Caco-2 (cell line): ENCODE measurements around the gene ELP2. TPM values are rescaled to one million over a fixed set of nuclear protein-coding genes. Genes with fewer than 3 reads are reported as not detected.

Experiments
- BruUV-seq: library from RNA; stranded (reverse); fragments of 400-500 nt; replicated peaks from 2 replicates; lab custom pipeline; 2021; lab: Mats Ljungman, UMichigan
- CTCF ChIA-PET: fragments of 300-600 bp; sonication (Branson Sonifier 250); formaldehyde crosslinking; loops from one replicate; lab custom pipeline; 2022; ENCODE audit warnings: antibody characterized with exemption; lab: Charles Lee
- POLR2A ChIA-PET: fragments of 300-600 bp; sonication (Branson Sonifier 250); formaldehyde crosslinking; loops from one replicate; lab custom pipeline; 2022; ENCODE audit warnings: antibody characterized with exemption; lab: Charles Lee
- DNase-seq, 2 experiments: peaks; one replicate each; pipeline versions ENCODE4 v3.0.0 to v3.0.0-alpha.2; 2020 to 2022
- H3K27me3 ChIP-seq: replicated peaks from 2 replicates; pipeline ENCODE4 v1.6.0; 2011; ENCODE audit warnings: low read length; ENCODE audit not compliant: control insufficient read depth, insufficient read depth
- H3K36me3 ChIP-seq: 2 replicates; pipeline ENCODE4 v1.5.1; 2011; ENCODE audit warnings: low read length; ENCODE audit not compliant: control insufficient read depth, insufficient read depth
- H3K4me1 ChIP-seq: fragments of 250-450 bp; sonication (Bioruptor Pico); 2 replicates; pipeline ENCODE4 v1.5.1; 2020; ENCODE audit warnings: mild to moderate bottlenecking
- H3K4me3 ChIP-seq: 2 replicates; pipeline ENCODE4 v1.5.1; 2011; ENCODE audit warnings: low read depth, mild to moderate bottlenecking, control low read depth, low read length
- H3K9me3 ChIP-seq: fragments of 250-450 bp; sonication (Bioruptor Pico); 2 replicates; pipeline ENCODE4 v1.5.1; 2020; ENCODE audit warnings: mild to moderate bottlenecking, moderate library complexity
- H3K27ac Mint-ChIP-seq: one replicate; pipeline ENCODE4 v1.8.0; 2022; ENCODE audit warnings: mixed read lengths; ENCODE audit not compliant: unreplicated experiment
- H3K27me3 Mint-ChIP-seq: one replicate; pipeline ENCODE4 v1.8.0; 2022; ENCODE audit warnings: mixed read lengths; ENCODE audit not compliant: insufficient read depth, unreplicated experiment
- H3K36me3 Mint-ChIP-seq: one replicate; pipeline ENCODE4 v1.8.0; 2022; ENCODE audit warnings: mild to moderate bottlenecking, mixed read lengths; ENCODE audit not compliant: insufficient read depth, unreplicated experiment
- H3K4me1 Mint-ChIP-seq: one replicate; pipeline ENCODE4 v1.8.0; 2022; ENCODE audit warnings: low read depth, mixed read lengths; ENCODE audit not compliant: unreplicated experiment
- H3K4me3 Mint-ChIP-seq: one replicate; pipeline ENCODE4 v1.8.0; 2022; ENCODE audit warnings: mild to moderate bottlenecking, moderate library complexity, mixed read lengths; ENCODE audit not compliant: unreplicated experiment
- H3K9me3 Mint-ChIP-seq: one replicate; pipeline ENCODE4 v1.8.0; 2022; ENCODE audit warnings: mixed read lengths; ENCODE audit not compliant: unreplicated experiment
- CTCF ChIP-seq, 2 experiments: fragments of 200-600 bp in 1 of 2; IDR thresholded peaks; 1 replicate in 1 of 2; 2 replicates in 1 of 2; pipeline versions ENCODE4 v1.5.1 to v1.8.0; 2011 to 2022; ENCODE audit warnings: antibody characterized with exemption in 1 of 2, control low read depth in 1 of 2, inconsistent platforms in 1 of 2, low read depth in 1 of 2, low read length in 1 of 2, mild to moderate bottlenecking in 1 of 2, moderate library complexity in 1 of 2; ENCODE audit not compliant: insufficient read depth in 1 of 2, severe bottlenecking in 1 of 2, unreplicated experiment in 1 of 2
- intact Hi-C: fragments of 100-400 bp; cut with micrococcal nuclease; formaldehyde crosslinking; loops from one replicate; pipeline ENCODE4 v1.10.0; 2022; ENCODE audit not compliant: unreplicated experiment
- total RNA-seq: library from RNA; stranded (reverse); gene quantifications from 2 replicates; pipeline ENCODE4 v1.2.3, GENCODE V29; 2022

ELP2 gene
- total RNA-seq, 1 experiment from 2014 or later, result 45.9 TPM

- POLR2A ChIA-PET, result no interaction called here
- no peak overlapping the region for H3K4me3 Mint-ChIP-seq
- intact Hi-C loops, result no loop called here
- no peak for DNase-seq
- no peaks in the 10 kb centered on the region for H3K9me3 ChIP-seq
- CTCF ChIA-PET, result no interaction called here
- no peak overlapping the region for H3K4me3 ChIP-seq
- H3K27me3 ChIP-seq, result no peaks in the 10 kb centered on the region
- H3K4me1 ChIP-seq, result no peaks in the 10 kb centered on the region
- no peaks in the 10 kb centered on the region for H3K36me3 ChIP-seq
- no peaks in the 10 kb centered on the region for H3K9me3 Mint-ChIP-seq
- H3K36me3 Mint-ChIP-seq, result no peaks in the 10 kb centered on the region
- H3K4me1 Mint-ChIP-seq, result no peaks in the 10 kb centered on the region
- BruUV-seq, result no TSS peak
- no peaks in the 10 kb centered on the region for H3K27me3 Mint-ChIP-seq
- no peak for TF ChIP-seq CTCF (IDR thresholded peaks at IDR 0.05; ENCODE audit: insufficient read depth in 1 of 2, low read depth in 1 of 2, low read length in 1 of 2, severe bottlenecking in 1 of 2, unreplicated experiment in 1 of 2)
- H3K27ac Mint-ChIP-seq, result no peak overlapping the region
Measured at GRCh38 chr18:36212301-36213171, 82.8 kb downstream of the ELP2 start.

GRCh38 chr18:36214811-36215210, 85.1 kb downstream of the ELP2 start:
- TF ChIP-seq CTCF (IDR thresholded peaks at IDR 0.05; ENCODE audit: insufficient read depth in 1 of 2, low read depth in 1 of 2, low read length in 1 of 2, severe bottlenecking in 1 of 2, unreplicated experiment in 1 of 2), result no peak
- Mint-ChIP-seq H3K27me3 (no peaks in the 10 kb centered on the region), H3K9me3 (no peaks in the 10 kb centered on the region), H3K36me3 (no peaks in the 10 kb centered on the region), H3K4me3 (no peak overlapping the region), H3K4me1 (no peaks in the 10 kb centered on the region), H3K27ac (no peak overlapping the region)
- Histone ChIP-seq H3K27me3 (no peaks in the 10 kb centered on the region), H3K9me3 (no peaks in the 10 kb centered on the region), H3K4me3 (no peak overlapping the region), H3K36me3 (no peaks in the 10 kb centered on the region), H3K4me1 (no peaks in the 10 kb centered on the region)
- CTCF ChIA-PET, result no interaction called here
- DNase-seq, result no peak
- POLR2A ChIA-PET, result no interaction called here
- intact Hi-C loops, result no loop called here
- BruUV-seq, result no TSS peak

GRCh38 chr18:36215577-36215976, 85.9 kb downstream of the ELP2 start:
- no peaks in the 10 kb centered on the region for H3K36me3 Mint-ChIP-seq
- no peaks in the 10 kb centered on the region for H3K27me3 Mint-ChIP-seq
- Histone ChIP-seq H3K27me3 (no peaks in the 10 kb centered on the region), H3K4me3 (no peak overlapping the region), H3K9me3 (no peaks in the 10 kb centered on the region), H3K4me1 (no peaks in the 10 kb centered on the region), H3K36me3 (no peaks in the 10 kb centered on the region)
- ChIA-PET CTCF (no interaction called here), POLR2A (no interaction called here)
- DNase-seq, result no peak
- no peak overlapping the region for H3K4me3 Mint-ChIP-seq
- no peaks in the 10 kb centered on the region for H3K9me3 Mint-ChIP-seq
- BruUV-seq, result no TSS peak
- H3K4me1 Mint-ChIP-seq, result no peaks in the 10 kb centered on the region
- intact Hi-C loops, result no loop called here
- H3K27ac Mint-ChIP-seq, result no peak overlapping the region
- no peak for TF ChIP-seq CTCF (IDR thresholded peaks at IDR 0.05; ENCODE audit: insufficient read depth in 1 of 2, low read depth in 1 of 2, low read length in 1 of 2, severe bottlenecking in 1 of 2, unreplicated experiment in 1 of 2)
